ENCODE measurements around the gene WNT7B.

WNT7B gene

GRCh38 chr22:46022881-46023512 lies 46.0 kb upstream of the WNT7B start:
- Histone ChIP-seq H3K4me3 (no peak overlapping the region), H3K27me3 (no peaks in the 10 kb centered on the region), H3K27ac (peak overlapping the region in 1 of 2 donors; percentile 14), H3K4me1 (peaks cover 0 to 20% (median 14%) of the 10 kb centered on the region in 4 donors), H3K36me3 (no peaks in the 10 kb centered on the region), H3K9me3 (no peaks in the 10 kb centered on the region)
- no peak for TF ChIP-seq CTCF (IDR thresholded peaks at IDR 0.05)
- intact Hi-C loops (cut with DNase I; ENCODE audit: low total_unique reads), result no loop called here
- no peak for DNase-seq

- Histone ChIP-seq H3K27me3 (no peaks in the 10 kb centered on the region), H3K4me1 (peaks cover 0 to 12% (median under 1%) of the 10 kb centered on the region in 4 donors), H3K4me3 (no peak overlapping the region), H3K27ac (no peak overlapping the region), H3K9me3 (no peaks in the 10 kb centered on the region), H3K36me3 (no peaks in the 10 kb centered on the region)
- DNase-seq, result no peak
- TF ChIP-seq CTCF (IDR thresholded peaks at IDR 0.05), result no peak
- intact Hi-C loops (cut with DNase I; ENCODE audit: low total_unique reads), result no loop called here
Observed at GRCh38 chr22:46021577-46021976, 44.6 kb upstream of the WNT7B start.

- DNase-seq, result no peak
- TF ChIP-seq CTCF (IDR thresholded peaks at IDR 0.05), result no peak
- Histone ChIP-seq H3K36me3 (no peaks in the 10 kb centered on the region), H3K27me3 (no peaks in the 10 kb centered on the region), H3K9me3 (no peaks in the 10 kb centered on the region), H3K4me1 (peaks cover 0 to 13% (median 6%) of the 10 kb centered on the region in 4 donors), H3K4me3 (no peak overlapping the region), H3K27ac (no peak overlapping the region)
- intact Hi-C loops (cut with DNase I; ENCODE audit: low total_unique reads), result no loop called here
Observed at GRCh38 chr22:46019351-46019750, 42.4 kb upstream of the WNT7B start.

- Histone ChIP-seq H3K9me3 (no peaks in the 10 kb centered on the region), H3K27me3 (no peaks in the 10 kb centered on the region), H3K36me3 (no peaks in the 10 kb centered on the region), H3K27ac (no peak overlapping the region), H3K4me1 (peaks cover 0 to 13% (median 8%) of the 10 kb centered on the region in 4 donors), H3K4me3 (no peak overlapping the region)
- intact Hi-C loops (cut with DNase I; ENCODE audit: low total_unique reads), result no loop called here
- no peak for TF ChIP-seq CTCF (IDR thresholded peaks at IDR 0.05)
- DNase-seq, result no peak
Observed at GRCh38 chr22:46018859-46019258, 41.9 kb upstream of the WNT7B start.

GRCh38 chr22:46017166-46017565 lies 40.2 kb upstream of the WNT7B start:
- intact Hi-C loops (cut with DNase I; ENCODE audit: low total_unique reads), result no loop called here
- DNase-seq, result no peak
- Histone ChIP-seq H3K27me3 (no peaks in the 10 kb centered on the region), H3K4me1 (peaks cover 0 to 22% (median 15%) of the 10 kb centered on the region in 4 donors), H3K9me3 (no peaks in the 10 kb centered on the region), H3K36me3 (no peaks in the 10 kb centered on the region), H3K4me3 (no peak overlapping the region), H3K27ac (no peak overlapping the region)
- TF ChIP-seq CTCF (IDR thresholded peaks at IDR 0.05), result no peak

Measured in tibial artery (tissue), 4 donors.